HepG2 (cell line): ENCODE results near the gene AGXT. TPM values are rescaled to one million over a fixed set of nuclear protein-coding genes. Genes with fewer than 3 reads are reported as not detected.
A peak's percentile ranks its signal among the peaks of the same experiment; 100 is the strongest.

ENCODE experiments used
- ATAC-seq: fragments of 200-7000 bp; cut with Tn5 transposase; 3 replicates; pipeline ENCODE4 v1.9.1; 2020; ENCODE audit warnings: mild to moderate bottlenecking, moderate library complexity
- BruUV-seq: library from RNA; stranded (reverse); fragments of 400-500 nt; replicated peaks from 2 replicates; lab custom pipeline; 2021; lab: Mats Ljungman, UMichigan
- CTCF ChIA-PET: fragments of 300-600 bp; formaldehyde crosslinking; extraction: SDS; loops from one replicate; lab custom pipeline; 2021; ENCODE audit warnings: low total read pairs, inconsistent platforms, low intra/inter-chr PET ratio; lab: Yijun Ruan, JAX
- POLR2A ChIA-PET: fragments of 350-600 bp; sonication (Branson Sonifier 250); formaldehyde crosslinking; loops from one replicate; lab custom pipeline; 2020; ENCODE audit warnings: antibody characterized with exemption, inconsistent platforms; lab: Yijun Ruan, JAX
- DNase-seq: peaks from one replicate; pipeline ENCODE4 v3.0.0-alpha.2; 2015; ENCODE audit warnings: low spot score
- FAIRE-seq: peaks from 3 replicates; lab custom pipeline; 2011; peaks lifted over from hg19 to GRCh38; lab: Jason Lieb, UNC
- H2AFZ ChIP-seq: one replicate; pipeline ENCODE4 v1.6.1; 2011; ENCODE audit warnings: low read length, inconsistent platforms
- H3K27ac ChIP-seq: fragments of 300-600 bp; 3 replicates; pipeline ENCODE4 v1.8.0; 2011; ENCODE audit warnings: mixed run types, mild to moderate bottlenecking, mixed read lengths, low read length, inconsistent platforms; ENCODE audit not compliant: insufficient read depth; ENCODE audit errors: extremely low read length
- H3K27me3 ChIP-seq, 2 experiments: fragments of 200-600 bp in 1 of 2; 2 replicates in 1 of 2; 3 replicates in 1 of 2; pipeline versions ENCODE4 v1.6.0 to v1.8.0; 2011; ENCODE audit warnings: low read length in 2 of 2, mild to moderate bottlenecking in 2 of 2, moderate library complexity in 2 of 2, inconsistent platforms in 1 of 2; ENCODE audit not compliant: insufficient read depth in 2 of 2, control insufficient read depth in 1 of 2
- H3K36me3 ChIP-seq, 2 experiments: fragments of 200-600 bp in 1 of 2; replicated peaks in 1 of 2; 2 replicates in 1 of 2; 3 replicates in 1 of 2; pipeline versions ENCODE4 v1.5.1 to v1.8.0; 2011; ENCODE audit warnings: low read length in 2 of 2, inconsistent platforms in 1 of 2; ENCODE audit not compliant: insufficient read depth in 2 of 2, control insufficient read depth in 1 of 2
- H3K4me1 ChIP-seq: 2 replicates; pipeline ENCODE4 v1.5.1; 2012; ENCODE audit warnings: low read length, inconsistent platforms; ENCODE audit not compliant: insufficient read depth
- H3K4me2 ChIP-seq: 2 replicates; pipeline ENCODE4 v1.6.0; 2011; ENCODE audit warnings: low read depth, low read length, inconsistent platforms
- H3K4me3 ChIP-seq, 3 experiments: fragments of 200-600 bp in 1 of 3; sonication (generic), shearing (Covaris generic) in 1 of 3; replicated peaks in 1 of 3; 2 replicates each; pipeline ENCODE4 v1.5.1; 2011 to 2016; ENCODE audit warnings: low read length in 3 of 3, inconsistent platforms in 2 of 3, low read depth in 2 of 3, mild to moderate bottlenecking in 2 of 3, control low read depth in 1 of 3, mixed read lengths in 1 of 3; ENCODE audit not compliant: insufficient read depth in 1 of 3
- H3K79me2 ChIP-seq: one replicate; pipeline ENCODE4 v1.6.1; 2011; ENCODE audit warnings: low read length, inconsistent platforms; ENCODE audit not compliant: insufficient read depth
- H3K9ac ChIP-seq: 2 replicates; pipeline ENCODE4 v1.6.0; 2011; ENCODE audit warnings: mild to moderate bottlenecking, low read depth, low read length, inconsistent platforms; ENCODE audit not compliant: insufficient read depth
- H3K9me3 ChIP-seq: 2 replicates; pipeline ENCODE4 v1.5.1; 2012; ENCODE audit warnings: mild to moderate bottlenecking, low read length
- H4K20me1 ChIP-seq: 2 replicates; pipeline ENCODE4 v1.6.0; 2011; ENCODE audit warnings: inconsistent platforms, mild to moderate bottlenecking, low read length, moderate library complexity; ENCODE audit not compliant: insufficient read depth
- EZH2 ChIP-seq: conservative IDR thresholded peaks from 2 replicates; pipeline ENCODE4 v1.6.1; 2012; ENCODE audit warnings: mild to moderate bottlenecking, low read depth, low read length, moderate library complexity
- HNRNPK ChIP-seq: fragments of 200-400 bp; formaldehyde crosslinking; IDR thresholded peaks from 2 replicates; pipeline ENCODE4 v1.6.1; 2018; ENCODE audit warnings: low read length, low read depth, moderate library complexity, mild to moderate bottlenecking; ENCODE audit not compliant: poor library complexity, severe bottlenecking
- KLF12 ChIP-seq: sonication (generic); formaldehyde crosslinking; IDR thresholded peaks from 2 replicates; pipeline ENCODE4 v1.4.0; 2020; ENCODE audit warnings: missing genetic modification reagents, borderline replicate concordance
- TBX2 ChIP-seq: sonication (generic); formaldehyde crosslinking; IDR thresholded peaks from 2 replicates; pipeline ENCODE4 v1.5.0; 2020; ENCODE audit warnings: missing genetic modification reagents, mild to moderate bottlenecking, borderline replicate concordance
- XRCC5 ChIP-seq: fragments of 200-400 bp; formaldehyde crosslinking; optimal IDR thresholded peaks from 2 replicates; pipeline ENCODE3; 2017; ENCODE audit warnings: mild to moderate bottlenecking, low read length
- ZNF333 ChIP-seq: sonication (generic); formaldehyde crosslinking; IDR thresholded peaks from 2 replicates; pipeline ENCODE4 v1.4.0; 2020; ENCODE audit warnings: mild to moderate bottlenecking, missing genetic modification reagents, borderline replicate concordance
- ZNF83 ChIP-seq: sonication (generic); formaldehyde crosslinking; IDR thresholded peaks from 2 replicates; pipeline ENCODE4 v1.4.0; 2020; ENCODE audit warnings: missing genetic modification reagents, mild to moderate bottlenecking, borderline replicate concordance
- WGBS: methylation state at CpG from one replicate; pipeline ENCODE4 v1.1.6; 2017; ENCODE audit warnings: low lambda C conversion rate; 5-methylcytosine and 5-hydroxymethylcytosine counted together
- in situ Hi-C: cut with HindIII; loops from 2 replicates; pipeline ENCODE4 v1.10.0; 2017; ENCODE audit warnings: low pct_unique_long_range_greater_than_20kb; ENCODE audit not compliant: extremely low pct_ligation_motif_present
- intact Hi-C: fragments of 100-400 bp; cut with micrococcal nuclease; formaldehyde crosslinking; loops from one replicate; pipeline ENCODE4 v1.10.0; 2022; ENCODE audit not compliant: unreplicated experiment
- polyA plus RNA-seq, 8 experiments: library from polyadenylated mRNA; depleted of rRNA in 3 of 8; stranded (reverse) in 7 of 8; unstranded in 1 of 8; fragments of >200 nt; fragmentation: Illumina TruSeq in 4 of 8; extraction: Trizol in 4 of 8; gene quantifications; 2 replicates each; pipeline versions ENCODE4 v1.2.1 to v1.2.3, GENCODE V29; 2011 to 2016; ENCODE audit warnings: low read depth in 4 of 8, missing spikeins in 1 of 8, mixed read lengths in 1 of 8; ENCODE audit not compliant: insufficient read depth in 1 of 8
- total RNA-seq, 5 experiments: library from RNA; depleted of rRNA; stranded (reverse); fragments of >200 nt; fragmentation: Illumina TruSeq; extraction: Trizol; gene quantifications; 2 replicates each; pipeline ENCODE4 v1.2.3, GENCODE V29; 2016; ENCODE audit warnings: low read depth in 1 of 5
- TF ChIP-seq, protein P1 (sequence below): sonication (generic); formaldehyde crosslinking; IDR thresholded peaks from 2 replicates; pipeline ENCODE4 v1.4.0; 2020; ENCODE audit warnings: missing genetic modification reagents
- TF ChIP-seq, protein P2 (sequence below): sonication (generic); formaldehyde crosslinking; IDR thresholded peaks from 2 replicates; pipeline ENCODE4 v1.5.0; 2020; ENCODE audit warnings: missing genetic modification reagents

The AGXT gene
- total and polyA plus RNA-seq, 2 of the 13 experiments (the other 11 are each of a cell fraction or from before 2014, with no cell fraction given): 41.9 to 96.1 TPM

DNA sequence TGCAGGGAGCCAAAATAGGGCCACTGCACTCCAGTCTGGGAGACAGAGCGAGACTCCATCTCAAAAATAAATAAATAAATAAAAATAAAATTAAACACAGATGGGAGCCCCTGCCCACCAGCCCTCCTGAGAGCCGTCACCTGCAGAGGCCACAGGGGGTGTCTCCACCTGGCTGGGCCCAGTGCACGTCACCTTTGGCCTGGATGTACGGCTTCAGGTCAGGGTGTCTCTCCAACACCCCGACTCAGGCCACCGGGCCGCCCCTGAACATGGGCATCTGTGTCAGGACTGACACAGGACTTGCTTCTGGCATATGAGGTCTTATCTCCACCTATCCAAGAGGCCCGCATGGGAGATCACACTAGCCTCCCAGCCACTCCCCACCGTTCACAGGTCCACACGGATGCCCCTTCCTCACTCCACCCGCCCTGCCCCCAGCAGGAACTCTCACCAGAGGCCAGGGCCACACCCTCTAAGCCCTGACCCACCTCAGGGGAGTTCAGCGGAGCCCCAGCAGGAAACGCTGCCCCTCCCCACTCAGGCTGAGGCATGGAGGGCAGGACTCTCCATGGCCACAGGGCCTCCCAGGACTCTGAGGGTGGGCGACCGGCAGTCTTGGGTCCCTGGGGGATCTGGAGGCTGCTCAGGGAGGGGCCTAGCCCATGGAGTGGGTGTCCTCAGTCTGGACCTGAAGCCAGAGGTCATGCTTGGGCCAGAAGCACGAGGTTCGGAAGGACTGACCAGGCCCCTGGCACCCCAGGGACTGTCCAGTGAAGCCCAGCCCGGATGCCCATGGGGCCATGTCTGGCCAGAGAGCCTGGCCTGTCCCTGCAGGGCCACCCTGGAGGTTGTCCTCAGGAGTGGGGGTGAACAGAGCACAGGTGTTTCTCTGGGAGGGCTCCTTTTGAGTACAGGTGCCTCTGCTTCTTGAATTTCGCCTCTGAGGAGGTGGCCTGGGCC, 35.9 kb downstream of the AGXT start:
- Histone ChIP-seq H3K9ac (no peak overlapping the region), H4K20me1 (no peaks in the 10 kb centered on the region), H3K9me3 (no peaks in the 10 kb centered on the region), H3K27ac (no peak overlapping the region), H3K27me3 (peaks cover 16 to 66% of the 10 kb centered on the region in 2 experiments), H3K4me1 (peaks cover 48% of the 10 kb centered on the region), H3K36me3 (no peaks in the 10 kb centered on the region), H3K4me3 (no peak overlapping the region; a peak in 1 of 6 replicates), H2AFZ (no peak overlapping the region), H3K4me2 (peak overlapping the region; percentile 10; the same call in 1 of the 2 replicates), H3K79me2 (no peaks in the 10 kb centered on the region)
- FAIRE-seq: no peak
- in situ Hi-C loops: loop anchor here (5.0 kb wide), 1 partner anchor 47 kb away; no protein-coding TSS in a partner anchor
- ChIA-PET POLR2A (no interaction called here), CTCF (no interaction called here)
- intact Hi-C loops: no loop called here
- no TSS peak for BruUV-seq
- WGBS: 36% methylated on average over 12 of the region's 19 CpGs
- no peak for ATAC-seq
- DNase-seq: no peak
- TF ChIP-seq TBX2 (CRISPR knock-in tag) (0 out of 2 replicates have a peak, but pooled peaks have one; percentile 17), EZH2 (0 out of 2 replicates have a peak, but pooled peaks have one; percentile 14), ZNF333 (CRISPR knock-in tag) (peak; percentile 73; the same call in 1 of the 2 replicates), KLF12 (CRISPR knock-in tag) (no peak)

DNA sequence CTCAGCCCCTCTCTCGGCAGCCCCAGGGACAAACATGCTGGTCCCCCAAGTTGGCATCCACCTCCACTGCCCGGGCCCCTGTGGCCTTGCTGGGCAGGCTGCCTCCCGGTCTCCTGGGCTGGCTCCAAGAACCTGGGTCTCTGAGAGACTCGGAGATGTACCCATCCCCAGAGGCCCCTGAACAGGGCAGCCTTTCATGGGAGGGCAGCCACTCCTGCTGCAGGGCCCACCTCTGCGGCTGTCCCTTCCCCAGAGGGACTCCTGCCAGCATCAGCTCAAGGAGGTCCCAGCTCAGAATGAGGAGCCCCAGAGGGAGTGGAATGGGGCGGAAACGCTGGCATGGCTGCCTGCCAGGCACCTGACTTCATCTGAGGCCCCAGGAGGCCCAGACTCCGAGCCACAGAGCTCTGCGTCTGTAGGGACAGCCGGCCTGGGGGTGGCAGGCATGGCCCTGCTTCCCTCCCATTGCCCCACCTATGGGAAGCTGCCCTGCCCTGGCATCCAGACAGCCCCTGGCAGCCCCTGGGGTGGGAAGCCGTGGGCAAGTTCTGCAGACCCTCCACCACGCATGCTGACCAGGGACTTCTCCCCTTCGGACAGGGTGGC, 36.7 kb downstream of the AGXT start:
- Histone ChIP-seq H4K20me1 (no peaks in the 10 kb centered on the region), H2AFZ (no peak overlapping the region), H3K4me2 (no peak overlapping the region), H3K27me3 (peaks cover 16 to 71% of the 10 kb centered on the region in 2 experiments), H3K79me2 (no peaks in the 10 kb centered on the region), H3K27ac (no peak overlapping the region), H3K9ac (no peak overlapping the region), H3K36me3 (no peaks in the 10 kb centered on the region), H3K9me3 (no peaks in the 10 kb centered on the region), H3K4me3 (no peak overlapping the region), H3K4me1 (peaks cover 48% of the 10 kb centered on the region)
- WGBS: 34% methylated on average over 6 of the region's 13 CpGs
- in situ Hi-C loops (no loop called here), intact Hi-C loops (no loop called here)
- ChIA-PET POLR2A (no interaction called here), CTCF (no interaction called here)
- no peak for FAIRE-seq
- DNase-seq: no peak
- peak; percentile 4; the same call in 1 of the 3 replicates for ATAC-seq
- BruUV-seq: no TSS peak
- TF ChIP-seq, protein P1, sequence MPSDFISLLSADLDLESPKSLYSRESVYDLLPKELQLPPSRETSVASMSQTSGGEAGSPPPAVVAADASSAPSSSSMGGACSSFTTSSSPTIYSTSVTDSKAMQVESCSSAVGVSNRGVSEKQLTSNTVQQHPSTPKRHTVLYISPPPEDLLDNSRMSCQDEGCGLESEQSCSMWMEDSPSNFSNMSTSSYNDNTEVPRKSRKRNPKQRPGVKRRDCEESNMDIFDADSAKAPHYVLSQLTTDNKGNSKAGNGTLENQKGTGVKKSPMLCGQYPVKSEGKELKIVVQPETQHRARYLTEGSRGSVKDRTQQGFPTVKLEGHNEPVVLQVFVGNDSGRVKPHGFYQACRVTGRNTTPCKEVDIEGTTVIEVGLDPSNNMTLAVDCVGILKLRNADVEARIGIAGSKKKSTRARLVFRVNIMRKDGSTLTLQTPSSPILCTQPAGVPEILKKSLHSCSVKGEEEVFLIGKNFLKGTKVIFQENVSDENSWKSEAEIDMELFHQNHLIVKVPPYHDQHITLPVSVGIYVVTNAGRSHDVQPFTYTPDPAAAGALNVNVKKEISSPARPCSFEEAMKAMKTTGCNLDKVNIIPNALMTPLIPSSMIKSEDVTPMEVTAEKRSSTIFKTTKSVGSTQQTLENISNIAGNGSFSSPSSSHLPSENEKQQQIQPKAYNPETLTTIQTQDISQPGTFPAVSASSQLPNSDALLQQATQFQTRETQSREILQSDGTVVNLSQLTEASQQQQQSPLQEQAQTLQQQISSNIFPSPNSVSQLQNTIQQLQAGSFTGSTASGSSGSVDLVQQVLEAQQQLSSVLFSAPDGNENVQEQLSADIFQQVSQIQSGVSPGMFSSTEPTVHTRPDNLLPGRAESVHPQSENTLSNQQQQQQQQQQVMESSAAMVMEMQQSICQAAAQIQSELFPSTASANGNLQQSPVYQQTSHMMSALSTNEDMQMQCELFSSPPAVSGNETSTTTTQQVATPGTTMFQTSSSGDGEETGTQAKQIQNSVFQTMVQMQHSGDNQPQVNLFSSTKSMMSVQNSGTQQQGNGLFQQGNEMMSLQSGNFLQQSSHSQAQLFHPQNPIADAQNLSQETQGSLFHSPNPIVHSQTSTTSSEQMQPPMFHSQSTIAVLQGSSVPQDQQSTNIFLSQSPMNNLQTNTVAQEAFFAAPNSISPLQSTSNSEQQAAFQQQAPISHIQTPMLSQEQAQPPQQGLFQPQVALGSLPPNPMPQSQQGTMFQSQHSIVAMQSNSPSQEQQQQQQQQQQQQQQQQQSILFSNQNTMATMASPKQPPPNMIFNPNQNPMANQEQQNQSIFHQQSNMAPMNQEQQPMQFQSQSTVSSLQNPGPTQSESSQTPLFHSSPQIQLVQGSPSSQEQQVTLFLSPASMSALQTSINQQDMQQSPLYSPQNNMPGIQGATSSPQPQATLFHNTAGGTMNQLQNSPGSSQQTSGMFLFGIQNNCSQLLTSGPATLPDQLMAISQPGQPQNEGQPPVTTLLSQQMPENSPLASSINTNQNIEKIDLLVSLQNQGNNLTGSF: no peak
- TF ChIP-seq, protein P2, sequence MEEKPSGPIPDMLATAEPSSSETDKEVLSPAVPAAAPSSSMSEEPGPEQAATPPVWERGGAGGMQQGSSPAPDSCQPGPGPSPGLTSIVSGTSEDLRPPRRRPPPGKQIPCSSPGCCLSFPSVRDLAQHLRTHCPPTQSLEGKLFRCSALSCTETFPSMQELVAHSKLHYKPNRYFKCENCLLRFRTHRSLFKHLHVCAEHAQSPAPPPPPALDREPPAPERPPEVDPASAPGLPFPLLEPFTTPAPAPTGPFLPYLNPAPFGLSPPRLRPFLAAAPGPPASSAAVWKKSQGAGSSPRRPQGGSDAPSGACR (CRISPR knock-in tag): 0 out of 2 replicates have a peak, but pooled peaks have one; percentile 38
- TF ChIP-seq XRCC5 (no peak), HNRNPK (no peak), ZNF83 (no peak)
